Stomach (tissue), 4 donors: Measurements from ENCODE around the gene ADD1.

ENCODE experiments used
- POLR2A ChIP-seq, 4 donors: fragments of 450-650 bp; IDR thresholded peaks; one replicate each; pipeline ENCODE4 v1.6.1; 2016; ENCODE audit warnings: antibody characterized with exemption in 4 of 4, control low read depth in 2 of 4, mild to moderate bottlenecking in 1 of 4, moderate library complexity in 1 of 4
- TF ChIP-seq, protein P1 (sequence below), 7 experiments: fragments of 450-650 bp in 4 of 7; fragments of 200-600 bp in 3 of 7; sonication (generic) in 3 of 7; IDR thresholded peaks; one replicate each; pipeline ENCODE4 v1.5.1; 2016 to 2019; ENCODE audit warnings: antibody characterized with exemption in 7 of 7, control low read depth in 2 of 7, mild to moderate bottlenecking in 1 of 7

DNA sequence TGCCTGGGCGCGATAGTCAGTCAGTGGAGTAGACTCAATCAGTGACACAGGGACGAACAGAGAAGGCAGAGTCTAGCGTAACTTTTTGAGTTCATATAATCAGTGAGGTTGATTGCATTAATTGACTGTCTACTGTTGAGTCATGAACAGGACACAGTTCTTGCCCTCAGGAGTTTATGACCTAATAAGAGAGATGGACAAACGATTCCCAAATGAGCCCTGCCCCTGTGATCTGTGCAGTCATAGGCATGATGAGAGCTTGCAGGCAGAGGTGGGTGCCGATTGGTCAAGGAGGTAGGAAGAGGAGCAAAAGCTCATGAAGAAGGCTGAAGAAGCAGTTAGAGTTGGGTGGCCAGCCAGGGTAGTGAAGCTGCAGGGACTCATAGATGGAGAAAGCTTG lies 57.1 kb downstream of the ADD1 start:
- TF ChIP-seq, protein P1, sequence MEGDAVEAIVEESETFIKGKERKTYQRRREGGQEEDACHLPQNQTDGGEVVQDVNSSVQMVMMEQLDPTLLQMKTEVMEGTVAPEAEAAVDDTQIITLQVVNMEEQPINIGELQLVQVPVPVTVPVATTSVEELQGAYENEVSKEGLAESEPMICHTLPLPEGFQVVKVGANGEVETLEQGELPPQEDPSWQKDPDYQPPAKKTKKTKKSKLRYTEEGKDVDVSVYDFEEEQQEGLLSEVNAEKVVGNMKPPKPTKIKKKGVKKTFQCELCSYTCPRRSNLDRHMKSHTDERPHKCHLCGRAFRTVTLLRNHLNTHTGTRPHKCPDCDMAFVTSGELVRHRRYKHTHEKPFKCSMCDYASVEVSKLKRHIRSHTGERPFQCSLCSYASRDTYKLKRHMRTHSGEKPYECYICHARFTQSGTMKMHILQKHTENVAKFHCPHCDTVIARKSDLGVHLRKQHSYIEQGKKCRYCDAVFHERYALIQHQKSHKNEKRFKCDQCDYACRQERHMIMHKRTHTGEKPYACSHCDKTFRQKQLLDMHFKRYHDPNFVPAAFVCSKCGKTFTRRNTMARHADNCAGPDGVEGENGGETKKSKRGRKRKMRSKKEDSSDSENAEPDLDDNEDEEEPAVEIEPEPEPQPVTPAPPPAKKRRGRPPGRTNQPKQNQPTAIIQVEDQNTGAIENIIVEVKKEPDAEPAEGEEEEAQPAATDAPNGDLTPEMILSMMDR (IDR thresholded peaks at IDR 0.05) = no peak
- TF ChIP-seq POLR2A (IDR thresholded peaks at IDR 0.05) = no peak
